ENCODE data around the gene PTPN9. TPM values are rescaled to one million over a fixed set of nuclear protein-coding genes. Genes with fewer than 3 reads are reported as not detected.

PTPN9 gene
- total and polyA plus RNA-seq, 10 of the 15 experiments (the other 5 are each of a cell fraction or from before 2014, with no cell fraction given) = 7.8 to 29.1 (median 18.5) TPM

DNA sequence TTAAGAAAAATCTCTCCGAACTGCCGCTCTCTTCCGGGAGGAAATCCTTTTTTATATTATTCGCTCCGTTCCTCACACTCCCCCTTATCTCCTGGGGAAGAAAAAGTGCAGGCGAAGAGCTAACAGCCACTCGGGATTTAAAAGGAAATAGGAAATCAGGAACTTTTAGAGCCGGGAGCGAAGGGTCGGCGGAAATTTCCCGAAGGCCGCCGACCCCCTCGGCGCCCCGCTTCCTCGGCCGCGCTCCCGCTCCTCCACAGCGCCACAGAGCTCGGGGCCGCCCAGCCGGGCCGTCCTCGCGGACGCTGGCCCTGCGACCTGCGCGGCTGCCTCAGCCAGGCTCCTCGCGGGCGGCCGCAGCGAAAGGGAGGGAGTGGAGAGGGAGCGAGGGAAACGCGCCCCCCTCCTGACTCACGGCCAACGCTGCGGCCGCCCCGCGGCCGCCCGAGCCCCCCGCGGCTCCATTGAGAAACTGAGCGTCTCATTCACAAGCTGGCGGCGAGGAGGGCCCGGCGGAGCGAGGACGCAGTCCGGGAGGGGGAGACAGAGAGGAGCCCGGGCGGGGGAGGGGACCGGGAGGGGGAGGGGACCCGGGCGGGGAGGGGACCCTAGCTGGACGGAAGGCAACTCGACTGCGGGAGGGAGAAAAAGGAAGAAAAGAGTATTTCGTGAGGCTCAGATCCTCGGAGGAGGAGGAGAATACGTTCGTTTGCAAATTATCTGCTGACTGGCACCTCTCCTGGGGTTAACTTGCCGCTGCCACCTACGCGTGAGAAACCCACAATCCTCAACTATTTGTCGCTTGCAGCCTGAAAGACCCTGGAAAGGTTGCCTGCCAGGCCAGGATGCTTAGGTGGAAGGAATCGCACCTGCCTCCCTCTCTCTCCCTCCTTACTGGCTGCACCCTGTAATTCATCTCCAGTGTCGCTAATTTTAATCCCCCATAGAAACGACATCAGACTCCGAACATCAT, at the start of gene PTPN9 (continued):
- peak; percentile 84; the same call in 1 of the 2 replicates for TF ChIP-seq CHD1 (IDR thresholded peaks at IDR 0.05; ENCODE audit: low read depth, low read length)
- TF ChIP-seq NR2F1 (conservative IDR thresholded peaks at IDR 0.05) = peak; percentile 18; the same call in 1 of the 2 replicates
- no peak for TF ChIP-seq KAT2A (conservative IDR thresholded peaks at IDR 0.05; ENCODE audit: control insufficient read depth, low read depth, low read length)
- TF ChIP-seq ZNF24 (IDR thresholded peaks at IDR 0.05) = peak; percentile 52; the same call in 1 of the 2 replicates
- TF ChIP-seq, protein P1, sequence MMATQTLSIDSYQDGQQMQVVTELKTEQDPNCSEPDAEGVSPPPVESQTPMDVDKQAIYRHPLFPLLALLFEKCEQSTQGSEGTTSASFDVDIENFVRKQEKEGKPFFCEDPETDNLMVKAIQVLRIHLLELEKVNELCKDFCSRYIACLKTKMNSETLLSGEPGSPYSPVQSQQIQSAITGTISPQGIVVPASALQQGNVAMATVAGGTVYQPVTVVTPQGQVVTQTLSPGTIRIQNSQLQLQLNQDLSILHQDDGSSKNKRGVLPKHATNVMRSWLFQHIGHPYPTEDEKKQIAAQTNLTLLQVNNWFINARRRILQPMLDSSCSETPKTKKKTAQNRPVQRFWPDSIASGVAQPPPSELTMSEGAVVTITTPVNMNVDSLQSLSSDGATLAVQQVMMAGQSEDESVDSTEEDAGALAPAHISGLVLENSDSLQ (IDR thresholded peaks at IDR 0.05) = peak; percentile 70; the same call in 1 of the 2 replicates
- 0 out of 2 replicates have a peak, but pooled peaks have one; percentile 45 for TF ChIP-seq STAT1 (conservative IDR thresholded peaks at IDR 0.05)
- TF ChIP-seq SMAD5 (IDR thresholded peaks at IDR 0.05; ENCODE audit: low read depth) = 0 out of 2 replicates have a peak, but pooled peaks have one; percentile 36
- TF ChIP-seq BHLHE40 (IDR thresholded peaks at IDR 0.05; ENCODE audit: borderline replicate concordance in 1 of 2, low read depth in 2 of 2, low read length in 1 of 2) = 0 out of 4 replicates have a peak, but pooled peaks of 1 of the 2 experiments have one; percentile 5
- no peak for TF ChIP-seq CBX3 (IDR thresholded peaks at IDR 0.05; ENCODE audit: borderline replicate concordance, low read depth)
- TF ChIP-seq ATF7 (IDR thresholded peaks at IDR 0.05; ENCODE audit: low read depth) = no peak
- no peak for TF ChIP-seq JUND (IDR thresholded peaks at IDR 0.05; ENCODE audit: low read depth, low read length)
- peak; percentile 14; the same call in 1 of the 2 replicates for TF ChIP-seq BACH1 (IDR thresholded peaks at IDR 0.05; ENCODE audit: borderline replicate concordance)
- no peak for TF ChIP-seq RAD51 (IDR thresholded peaks at IDR 0.05)
- TF ChIP-seq SMARCA5 (IDR thresholded peaks at IDR 0.05) = peak; percentile 14; the same call in 1 of the 2 replicates
- TF ChIP-seq, protein P2, sequence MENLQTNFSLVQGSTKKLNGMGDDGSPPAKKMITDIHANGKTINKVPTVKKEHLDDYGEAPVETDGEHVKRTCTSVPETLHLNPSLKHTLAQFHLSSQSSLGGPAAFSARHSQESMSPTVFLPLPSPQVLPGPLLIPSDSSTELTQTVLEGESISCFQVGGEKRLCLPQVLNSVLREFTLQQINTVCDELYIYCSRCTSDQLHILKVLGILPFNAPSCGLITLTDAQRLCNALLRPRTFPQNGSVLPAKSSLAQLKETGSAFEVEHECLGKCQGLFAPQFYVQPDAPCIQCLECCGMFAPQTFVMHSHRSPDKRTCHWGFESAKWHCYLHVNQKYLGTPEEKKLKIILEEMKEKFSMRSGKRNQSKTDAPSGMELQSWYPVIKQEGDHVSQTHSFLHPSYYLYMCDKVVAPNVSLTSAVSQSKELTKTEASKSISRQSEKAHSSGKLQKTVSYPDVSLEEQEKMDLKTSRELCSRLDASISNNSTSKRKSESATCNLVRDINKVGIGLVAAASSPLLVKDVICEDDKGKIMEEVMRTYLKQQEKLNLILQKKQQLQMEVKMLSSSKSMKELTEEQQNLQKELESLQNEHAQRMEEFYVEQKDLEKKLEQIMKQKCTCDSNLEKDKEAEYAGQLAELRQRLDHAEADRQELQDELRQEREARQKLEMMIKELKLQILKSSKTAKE (IDR thresholded peaks at IDR 0.05; ENCODE audit: low read depth, poor library complexity, severe bottlenecking) = no peak
- no peak for TF ChIP-seq KLF5 (IDR thresholded peaks at IDR 0.05; ENCODE audit: partially characterized antibody)
- 0 out of 2 replicates have a peak, but pooled peaks have one; percentile 17 for TF ChIP-seq NBN (IDR thresholded peaks at IDR 0.05)
- TF ChIP-seq PAX5 (IDR thresholded peaks at IDR 0.05; ENCODE audit: borderline replicate concordance, low read depth, low read length) = no peak
- peak; percentile 39 for TF ChIP-seq RUNX3 (IDR thresholded peaks at IDR 0.05; ENCODE audit: low read length)
- peak; percentile 23 to 46 (median 33); a peak in 5 of 6 replicates for TF ChIP-seq CTCF (IDR thresholded peaks at IDR 0.05 in 2 of 3, conservative IDR thresholded peaks at IDR 0.05 in 1 of 3; ENCODE audit: control insufficient read depth in 2 of 3, extremely low read depth in 1 of 3, insufficient read depth in 1 of 3, low read depth in 3 of 3, low read length in 3 of 3)
